Neural progenitor cell (in vitro differentiated cells): ENCODE measurements around the gene CABP4. TPM values are rescaled to one million over a fixed set of nuclear protein-coding genes. Genes with fewer than 3 reads are reported as not detected.

Experiments
- DNase-seq: peaks from one replicate; pipeline ENCODE4 v3.0.0-alpha.2; 2016; ENCODE audit warnings: low spot score
- H2AFZ ChIP-seq: fragments of 200-600 bp; sonication (generic); replicated peaks from 2 replicates; pipeline ENCODE4 v1.6.1; 2016; ENCODE audit warnings: antibody characterized with exemption
- H3F3A ChIP-seq: fragments of 200-600 bp; sonication (generic); 2 replicates; pipeline ENCODE4 v1.6.1; 2016; ENCODE audit warnings: antibody characterized with exemption, low read depth
- H3K27ac ChIP-seq: fragments of 200-600 bp; sonication (generic); 2 replicates; pipeline ENCODE4 v1.5.1; 2016; ENCODE audit warnings: mild to moderate bottlenecking
- H3K27me3 ChIP-seq: fragments of 200-600 bp; sonication (generic); 2 replicates; pipeline ENCODE4 v1.6.1; 2016; ENCODE audit warnings: mild to moderate bottlenecking, moderate library complexity
- H3K36me3 ChIP-seq: fragments of 200-600 bp; sonication (generic); 2 replicates; pipeline ENCODE4 v1.5.1; 2016
- H3K4me1 ChIP-seq: fragments of 200-600 bp; sonication (generic); 2 replicates; pipeline ENCODE4 v1.6.1; 2016; ENCODE audit warnings: mixed run types
- H3K4me2 ChIP-seq: fragments of 200-600 bp; sonication (generic); 2 replicates; pipeline ENCODE4 v1.6.1; 2016
- H3K4me3 ChIP-seq: fragments of 200-600 bp; sonication (generic); 2 replicates; pipeline ENCODE4 v1.5.1; 2016
- H3K79me2 ChIP-seq: fragments of 200-600 bp; sonication (generic); 2 replicates; pipeline ENCODE4 v1.6.1; 2016; ENCODE audit warnings: low read depth
- H3K9ac ChIP-seq: fragments of 200-600 bp; sonication (generic); 2 replicates; pipeline ENCODE4 v1.6.1; 2016
- H3K9me3 ChIP-seq: fragments of 200-600 bp; sonication (generic); 2 replicates; pipeline ENCODE4 v1.5.1; 2016; ENCODE audit warnings: low read depth
- H4K20me1 ChIP-seq: fragments of 200-600 bp; sonication (generic); 2 replicates; pipeline ENCODE4 v1.6.1; 2016; ENCODE audit warnings: low read depth
- H3K27ac Mint-ChIP-seq: 3 replicates; pipeline ENCODE4 v1.8.0; 2021; ENCODE audit warnings: mixed read lengths
- H3K27me3 Mint-ChIP-seq: 2 replicates; pipeline ENCODE4 v1.8.0; 2022; ENCODE audit warnings: low read depth, mild to moderate bottlenecking, inconsistent platforms, moderate library complexity, mixed read lengths; ENCODE audit not compliant: insufficient read depth
- H3K36me3 Mint-ChIP-seq: 3 replicates; pipeline ENCODE4 v1.8.0; 2021; ENCODE audit warnings: mixed read lengths
- H3K4me1 Mint-ChIP-seq: 3 replicates; pipeline ENCODE4 v1.8.0; 2021; ENCODE audit warnings: mixed read lengths
- H3K4me3 Mint-ChIP-seq: 3 replicates; pipeline ENCODE4 v1.8.0; 2021; ENCODE audit warnings: mild to moderate bottlenecking, moderate library complexity, mixed read lengths
- H3K9me3 Mint-ChIP-seq: 3 replicates; pipeline ENCODE4 v1.8.0; 2020; ENCODE audit warnings: mixed read lengths
- EZH2 ChIP-seq: fragments of 200-600 bp; sonication (generic); IDR thresholded peaks from 2 replicates; pipeline ENCODE4 v1.6.1; 2017; ENCODE audit warnings: antibody characterized with exemption, mild to moderate bottlenecking, moderate library complexity
- EZH2phosphoT487 ChIP-seq: fragments of 200-600 bp; sonication (generic); IDR thresholded peaks from 2 replicates; pipeline ENCODE4 v1.6.1; 2017; ENCODE audit warnings: antibody characterized with exemption
- total RNA-seq: library from RNA; depleted of rRNA; stranded (reverse); fragments of >200 nt; gene quantifications from 2 replicates; pipeline ENCODE4 v1.2.3, GENCODE V29; 2015; ENCODE audit warnings: low replicate concordance
- TF ChIP-seq, protein P1 (sequence below): fragments of 200-600 bp; sonication (generic); IDR thresholded peaks from 2 replicates; pipeline ENCODE4 v1.5.1; 2017; ENCODE audit warnings: antibody characterized with exemption, mild to moderate bottlenecking

Gene CABP4
- not detected in 2 replicates for total RNA-seq

DNA sequence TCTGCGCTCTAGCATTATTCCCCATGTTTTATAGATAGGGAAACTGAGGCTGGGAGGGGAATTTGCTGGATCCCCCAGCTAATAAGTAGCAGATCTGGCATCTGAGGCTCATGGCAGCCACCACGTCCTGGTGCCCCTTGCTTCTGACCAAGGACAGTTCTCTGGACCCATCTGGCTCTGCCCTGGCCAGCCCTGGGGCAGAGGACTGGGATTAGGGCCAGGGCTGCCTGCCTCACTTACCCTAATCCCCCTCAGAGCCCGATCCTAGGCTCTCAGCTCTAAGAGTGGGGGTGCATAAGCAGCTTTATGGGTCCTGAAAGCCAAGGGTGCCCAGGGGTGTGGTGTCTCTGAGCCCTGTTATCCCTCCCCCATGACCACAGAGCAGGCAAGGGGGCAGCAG lies at the start of gene CABP4:
Gene CABP4, plus strand, starts transcription at position 301 of the 400 bp plus-strand sequence. Its CDS starts 70 bp downstream, at position 371.
- TF ChIP-seq, protein P1, sequence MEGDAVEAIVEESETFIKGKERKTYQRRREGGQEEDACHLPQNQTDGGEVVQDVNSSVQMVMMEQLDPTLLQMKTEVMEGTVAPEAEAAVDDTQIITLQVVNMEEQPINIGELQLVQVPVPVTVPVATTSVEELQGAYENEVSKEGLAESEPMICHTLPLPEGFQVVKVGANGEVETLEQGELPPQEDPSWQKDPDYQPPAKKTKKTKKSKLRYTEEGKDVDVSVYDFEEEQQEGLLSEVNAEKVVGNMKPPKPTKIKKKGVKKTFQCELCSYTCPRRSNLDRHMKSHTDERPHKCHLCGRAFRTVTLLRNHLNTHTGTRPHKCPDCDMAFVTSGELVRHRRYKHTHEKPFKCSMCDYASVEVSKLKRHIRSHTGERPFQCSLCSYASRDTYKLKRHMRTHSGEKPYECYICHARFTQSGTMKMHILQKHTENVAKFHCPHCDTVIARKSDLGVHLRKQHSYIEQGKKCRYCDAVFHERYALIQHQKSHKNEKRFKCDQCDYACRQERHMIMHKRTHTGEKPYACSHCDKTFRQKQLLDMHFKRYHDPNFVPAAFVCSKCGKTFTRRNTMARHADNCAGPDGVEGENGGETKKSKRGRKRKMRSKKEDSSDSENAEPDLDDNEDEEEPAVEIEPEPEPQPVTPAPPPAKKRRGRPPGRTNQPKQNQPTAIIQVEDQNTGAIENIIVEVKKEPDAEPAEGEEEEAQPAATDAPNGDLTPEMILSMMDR, result no peak
- no peak for TF ChIP-seq EZH2phosphoT487
- no peak for TF ChIP-seq EZH2
- Histone ChIP-seq H3K4me3 (no peak within 1 kb of the TSS), H4K20me1 (no peaks in the 10 kb centered on the region), H3K4me1 (no peaks in the 10 kb centered on the region), H3K9ac (no peak within 1 kb of the TSS), H3K79me2 (no peaks in the 10 kb centered on the region), H3K4me2 (no peak within 1 kb of the TSS), H3K9me3 (no peaks in the 10 kb centered on the region), H3F3A (no peaks in the 10 kb centered on the region), H3K36me3 (no peaks in the 10 kb centered on the region), H2AFZ (no peak within 1 kb of the TSS), H3K27me3 (no peaks in the 10 kb centered on the region), H3K27ac (no peak within 1 kb of the TSS)
- no peaks in the 10 kb centered on the region for H3K9me3 Mint-ChIP-seq
- H3K27me3 Mint-ChIP-seq, result peaks cover 6% of the 10 kb centered on the region
- H3K4me1 Mint-ChIP-seq, result peaks cover 13% of the 10 kb centered on the region
- DNase-seq, result no peak
- no peak within 1 kb of the TSS for H3K27ac Mint-ChIP-seq
- H3K4me3 Mint-ChIP-seq, result no peak within 1 kb of the TSS
- H3K36me3 Mint-ChIP-seq, result no peaks in the 10 kb centered on the region

DNA sequence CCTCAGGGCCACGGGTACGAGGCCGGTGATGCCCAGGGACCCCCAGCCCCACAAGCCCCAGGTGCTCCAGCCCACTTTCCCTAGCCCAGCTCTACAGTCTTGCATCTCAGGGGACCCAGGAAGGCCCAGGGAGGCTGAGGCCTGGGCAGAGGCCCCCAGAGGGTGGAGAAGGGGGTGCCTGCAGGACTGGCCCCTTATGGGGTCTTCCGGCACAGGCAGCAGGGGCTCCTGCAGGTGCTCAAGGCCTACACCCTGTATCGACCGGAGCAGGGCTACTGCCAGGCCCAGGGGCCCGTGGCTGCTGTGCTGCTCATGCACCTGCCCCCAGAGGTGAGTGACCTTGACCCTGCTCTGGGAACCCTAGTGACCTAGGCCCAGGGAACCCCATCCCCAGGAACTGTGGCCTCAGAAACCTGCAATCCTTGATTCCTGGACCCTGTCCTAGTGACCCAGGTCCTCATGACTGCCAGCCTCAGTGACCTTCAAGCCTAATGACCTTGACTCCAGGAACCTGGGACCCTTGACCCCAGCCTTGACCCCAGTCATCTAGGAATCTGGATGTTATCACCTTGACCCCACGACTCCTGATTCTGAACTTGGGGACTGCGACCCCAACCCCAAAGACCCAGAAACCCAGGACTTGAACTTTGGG lies 49.3 kb upstream of the CABP4 start:
- TF ChIP-seq EZH2 (no peak), EZH2phosphoT487 (no peak)
- TF ChIP-seq, protein P1, result no peak
- H3K4me2 ChIP-seq, result no peak overlapping the region
- no peaks in the 10 kb centered on the region for H3K27me3 ChIP-seq
- Mint-ChIP-seq H3K27me3 (peaks cover 8% of the 10 kb centered on the region), H3K4me1 (peaks cover 37% of the 10 kb centered on the region), H3K36me3 (no peaks in the 10 kb centered on the region), H3K4me3 (no peak overlapping the region), H3K27ac (no peak overlapping the region), H3K9me3 (no peaks in the 10 kb centered on the region)
- H3K4me3 ChIP-seq, result no peak overlapping the region
- no peak overlapping the region for H3K9ac ChIP-seq
- peaks cover 15% of the 10 kb centered on the region for H3K4me1 ChIP-seq
- H2AFZ ChIP-seq, result no peak overlapping the region
- peaks cover 6% of the 10 kb centered on the region for H3K79me2 ChIP-seq
- H3K27ac ChIP-seq, result no peak overlapping the region
- H4K20me1 ChIP-seq, result peaks cover 1% of the 10 kb centered on the region
- no peaks in the 10 kb centered on the region for H3K9me3 ChIP-seq
- peaks cover 2% of the 10 kb centered on the region for H3F3A ChIP-seq
- DNase-seq, result no peak
- H3K36me3 ChIP-seq, result no peaks in the 10 kb centered on the region

DNA sequence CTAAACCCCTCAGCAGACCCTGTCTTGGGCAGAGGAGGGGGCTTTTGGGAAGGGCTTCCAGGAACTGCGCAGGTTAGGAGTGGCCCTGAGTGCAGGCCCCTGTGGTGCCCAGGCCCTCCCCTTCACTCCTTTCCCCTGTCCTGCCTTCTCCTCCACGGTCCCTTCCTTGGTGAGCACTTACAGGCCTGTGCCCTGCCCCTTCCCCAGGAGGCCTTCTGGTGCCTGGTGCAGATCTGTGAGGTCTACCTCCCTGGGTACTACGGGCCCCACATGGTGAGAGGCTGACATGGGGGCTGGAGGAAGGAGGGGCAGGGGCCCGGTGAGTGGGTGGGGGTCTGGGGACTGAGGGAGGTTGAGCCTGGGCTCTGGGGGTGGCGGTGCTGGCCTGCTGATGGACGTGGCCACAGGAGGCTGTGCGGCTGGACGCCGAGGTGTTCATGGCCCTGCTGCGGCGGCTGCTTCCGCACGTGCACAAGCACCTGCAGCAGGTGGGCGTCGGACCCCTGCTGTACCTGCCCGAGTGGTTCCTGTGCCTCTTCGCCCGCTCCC lies 48.7 kb upstream of the CABP4 start:
- Histone ChIP-seq H3K27me3 (no peaks in the 10 kb centered on the region), H3K9me3 (no peaks in the 10 kb centered on the region), H3K4me2 (no peak overlapping the region), H3K79me2 (no peaks in the 10 kb centered on the region), H3K4me1 (peaks cover 21% of the 10 kb centered on the region), H3K27ac (no peak overlapping the region), H3K4me3 (no peak overlapping the region), H3K9ac (no peak overlapping the region), H3F3A (peaks cover 9% of the 10 kb centered on the region), H4K20me1 (no peaks in the 10 kb centered on the region), H2AFZ (no peak overlapping the region), H3K36me3 (no peaks in the 10 kb centered on the region)
- Mint-ChIP-seq H3K36me3 (no peaks in the 10 kb centered on the region), H3K9me3 (no peaks in the 10 kb centered on the region), H3K4me3 (no peak overlapping the region), H3K27me3 (peaks cover 8% of the 10 kb centered on the region), H3K27ac (no peak overlapping the region), H3K4me1 (peaks cover 38% of the 10 kb centered on the region)
- TF ChIP-seq EZH2 (no peak), EZH2phosphoT487 (no peak)
- TF ChIP-seq, protein P1, result no peak
- no peak for DNase-seq
